GM12878 (cell line): ENCODE results near the gene RPL5. TPM values are rescaled to one million over a fixed set of nuclear protein-coding genes. Genes with fewer than 3 reads are reported as not detected.
A peak's percentile ranks its signal among the peaks of the same experiment; 100 is the strongest.

ENCODE experiments used
- BACH1 ChIP-seq: fragments of 450-650 bp; IDR thresholded peaks from 2 replicates; pipeline ENCODE4 v1.6.1; 2017; ENCODE audit warnings: mild to moderate bottlenecking, borderline replicate concordance
- BCL11A ChIP-seq: IDR thresholded peaks from 2 replicates; pipeline ENCODE4 v1.6.1; 2011; ENCODE audit warnings: low read depth, low read length
- BCL3 ChIP-seq: IDR thresholded peaks from 2 replicates; pipeline ENCODE4 v1.6.1; 2011; ENCODE audit warnings: borderline replicate concordance, low read depth, mild to moderate bottlenecking, moderate library complexity, low read length; ENCODE audit not compliant: insufficient read depth, poor library complexity, severe bottlenecking
- CBX3 ChIP-seq: fragments of 200-600 bp; sonication (generic); IDR thresholded peaks from 2 replicates; pipeline ENCODE4 v1.6.1; 2016; ENCODE audit warnings: low read depth, borderline replicate concordance
- CREM ChIP-seq: IDR thresholded peaks from 2 replicates; pipeline ENCODE4 v1.6.1; 2014; ENCODE audit warnings: antibody characterized with exemption, low read depth
- HDAC6 ChIP-seq: fragments of 200-600 bp; sonication (generic); IDR thresholded peaks from one replicate; pipeline ENCODE4 v1.8.0; 2017; ENCODE audit warnings: antibody characterized with exemption; ENCODE audit not compliant: unreplicated experiment
- IKZF2 ChIP-seq, 2 experiments: fragments of 450-650 bp; IDR thresholded peaks; 2 replicates each; pipeline ENCODE4 v1.6.1; 2017; ENCODE audit warnings: mild to moderate bottlenecking in 2 of 2, moderate library complexity in 2 of 2
- MAX ChIP-seq: IDR thresholded peaks from 2 replicates; pipeline ENCODE4 v1.6.1; 2012; ENCODE audit warnings: low read depth, low read length, improper control_type of control experiment
- NR2F1 ChIP-seq: fragments of 450-650 bp; conservative IDR thresholded peaks from 2 replicates; pipeline ENCODE4 v1.6.1; 2017; ENCODE audit warnings: mild to moderate bottlenecking
- PAX5 ChIP-seq: IDR thresholded peaks from 2 replicates; pipeline ENCODE4 v1.6.1; 2011; ENCODE audit warnings: low read depth, low read length, borderline replicate concordance
- PKNOX1 ChIP-seq: fragments of 450-650 bp; IDR thresholded peaks from 2 replicates; pipeline ENCODE4 v1.6.1; 2016; ENCODE audit warnings: mild to moderate bottlenecking
- PML ChIP-seq: IDR thresholded peaks from 2 replicates; pipeline ENCODE4 v1.6.1; 2012; ENCODE audit warnings: low read length, inconsistent platforms
- RAD21 ChIP-seq: IDR thresholded peaks from 2 replicates; pipeline ENCODE4 v1.6.1; 2011; ENCODE audit warnings: mild to moderate bottlenecking, low read depth, low read length, moderate library complexity; ENCODE audit not compliant: insufficient read depth
- RCOR1 ChIP-seq: conservative IDR thresholded peaks from 2 replicates; pipeline ENCODE4 v1.6.1; 2012; ENCODE audit warnings: low read depth, low read length, improper control_type of control experiment
- RFX5 ChIP-seq: IDR thresholded peaks from 2 replicates; pipeline ENCODE4 v1.6.1; 2011; ENCODE audit warnings: low read depth, low read length, improper control_type of control experiment
- SIN3A ChIP-seq: IDR thresholded peaks from 2 replicates; pipeline ENCODE4 v1.6.1; 2012; ENCODE audit warnings: low read depth, low read length, improper control_type of control experiment
- SREBF1 ChIP-seq: IDR thresholded peaks from 2 replicates; pipeline ENCODE4 v1.6.1; 2012; ENCODE audit warnings: mild to moderate bottlenecking, low read length
- STAT1 ChIP-seq: fragments of 450-650 bp; conservative IDR thresholded peaks from 2 replicates; pipeline ENCODE4 v1.6.1; 2014; ENCODE audit warnings: antibody characterized with exemption, mild to moderate bottlenecking
- SUPT20H ChIP-seq: IDR thresholded peaks from 2 replicates; pipeline ENCODE4 v1.6.1; 2011; ENCODE audit warnings: low read depth, mild to moderate bottlenecking, low read length, moderate library complexity, borderline replicate concordance; ENCODE audit not compliant: control insufficient read depth
- TCF12 ChIP-seq: IDR thresholded peaks from 2 replicates; pipeline ENCODE4 v1.6.1; 2011; ENCODE audit warnings: low read depth, mild to moderate bottlenecking, low read length
- TCF7 ChIP-seq: IDR thresholded peaks from 2 replicates; pipeline ENCODE4 v1.6.1; 2014; ENCODE audit warnings: antibody characterized with exemption, borderline replicate concordance
- WRNIP1 ChIP-seq: IDR thresholded peaks from 2 replicates; pipeline ENCODE4 v1.6.1; 2011; ENCODE audit warnings: low read depth, low read length, improper control_type of control experiment, borderline replicate concordance
- YY1 ChIP-seq: IDR thresholded peaks from 2 replicates; pipeline ENCODE4 v1.6.1; 2011; ENCODE audit warnings: low read depth, mild to moderate bottlenecking, low read length
- ZSCAN29 ChIP-seq: fragments of 450-650 bp; IDR thresholded peaks from 2 replicates; pipeline ENCODE4 v1.6.1; 2017; ENCODE audit warnings: mild to moderate bottlenecking, moderate library complexity
- polyA plus RNA-seq, 11 experiments: library from polyadenylated mRNA; depleted of rRNA in 4 of 11; unstranded in 6 of 11; stranded (reverse) in 5 of 11; fragments of >200 nt; fragmentation: Nextera tagmentation in 4 of 11; fragmentation: Illumina TruSeq in 1 of 11; extraction: Ambion mirVana in 4 of 11; extraction: Trizol in 1 of 11; gene quantifications; 1 replicate in 1 of 11; 2 replicates in 10 of 11; pipeline versions ENCODE4 v1.2.1 to v1.2.3, GENCODE V29; 2011 to 2016; ENCODE audit warnings: inconsistent platforms in 2 of 11, missing spikeins in 2 of 11, low read depth in 1 of 11
- total RNA-seq, 4 experiments: library from RNA; depleted of rRNA in 3 of 4; stranded (reverse); fragments of >200 nt in 3 of 4; fragmentation: Illumina TruSeq in 1 of 4; extraction: Trizol in 1 of 4; gene quantifications; 2 replicates each; pipeline versions ENCODE4 v1.2.1 to v1.2.3, GENCODE V29; 2013 to 2021
- TF ChIP-seq, protein P1 (sequence below): fragments of 450-650 bp; IDR thresholded peaks from 2 replicates; pipeline ENCODE4 v1.6.1; 2014; ENCODE audit warnings: mild to moderate bottlenecking
- TF ChIP-seq, protein P2 (sequence below): fragments of 450-650 bp; IDR thresholded peaks from 2 replicates; pipeline ENCODE4 v1.6.1; 2017; ENCODE audit warnings: mild to moderate bottlenecking, low read depth, inconsistent platforms; ENCODE audit not compliant: poor library complexity, severe bottlenecking

Gene RPL5
- total and polyA plus RNA-seq, 10 of the 15 experiments (the other 5 are each of a cell fraction or from before 2014, with no cell fraction given) = 1,685 to 6,047 (median 2,601) TPM

DNA sequence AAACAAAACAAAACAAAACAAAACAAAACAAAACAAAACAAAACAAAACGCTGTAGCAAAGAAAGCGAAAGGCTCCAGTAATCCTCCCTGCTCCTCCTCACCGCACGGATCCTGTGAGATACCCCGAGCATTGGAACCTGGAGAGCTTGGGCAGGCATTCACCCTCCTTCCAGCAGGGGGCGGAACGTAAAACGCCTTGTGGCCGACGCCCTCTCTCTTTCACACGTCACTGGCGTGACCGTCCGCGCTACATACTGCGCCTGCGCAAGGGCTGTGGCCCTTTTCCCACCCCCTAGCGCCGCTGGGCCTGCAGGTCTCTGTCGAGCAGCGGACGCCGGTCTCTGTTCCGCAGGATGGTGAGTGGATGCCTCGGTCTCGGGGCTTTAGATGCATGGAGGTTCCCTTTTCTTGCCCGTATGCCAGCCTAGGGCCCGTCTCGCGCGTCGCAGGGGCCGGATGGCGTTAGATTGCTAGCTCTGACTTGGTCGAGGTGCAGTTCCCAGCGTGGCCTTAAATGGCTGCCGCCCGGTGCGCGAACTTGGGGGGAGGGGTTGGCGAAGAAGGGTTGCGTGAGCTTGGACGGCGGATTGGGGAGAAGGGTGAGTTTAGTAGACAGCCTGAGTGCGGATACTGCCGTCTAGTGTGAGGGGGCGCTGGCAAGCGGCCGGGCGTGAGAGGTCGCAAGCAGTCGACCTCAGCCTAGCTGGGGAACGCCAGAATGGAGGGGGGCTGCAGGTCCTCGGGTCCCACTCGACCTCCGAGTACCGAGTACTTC lies at the start of gene RPL5 (continued):
- peak; percentile 35; the same call in 1 of the 2 replicates for TF ChIP-seq RFX5
- no peak for TF ChIP-seq BCL11A
- no peak for TF ChIP-seq SUPT20H
- peak; percentile 72; the same call in 1 of the 2 replicates for TF ChIP-seq SIN3A
- peak; percentile 94; the same call in 1 of the 2 replicates for TF ChIP-seq STAT1
- peak; percentile 13 for TF ChIP-seq BCL3
- peak; percentile 80; the same call in 1 of the 2 replicates for TF ChIP-seq PAX5
- TF ChIP-seq, protein P1, sequence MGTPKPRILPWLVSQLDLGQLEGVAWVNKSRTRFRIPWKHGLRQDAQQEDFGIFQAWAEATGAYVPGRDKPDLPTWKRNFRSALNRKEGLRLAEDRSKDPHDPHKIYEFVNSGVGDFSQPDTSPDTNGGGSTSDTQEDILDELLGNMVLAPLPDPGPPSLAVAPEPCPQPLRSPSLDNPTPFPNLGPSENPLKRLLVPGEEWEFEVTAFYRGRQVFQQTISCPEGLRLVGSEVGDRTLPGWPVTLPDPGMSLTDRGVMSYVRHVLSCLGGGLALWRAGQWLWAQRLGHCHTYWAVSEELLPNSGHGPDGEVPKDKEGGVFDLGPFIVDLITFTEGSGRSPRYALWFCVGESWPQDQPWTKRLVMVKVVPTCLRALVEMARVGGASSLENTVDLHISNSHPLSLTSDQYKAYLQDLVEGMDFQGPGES = peak; percentile 62; the same call in 1 of the 2 replicates
- TF ChIP-seq WRNIP1 = peak; percentile 67; the same call in 1 of the 2 replicates
- TF ChIP-seq IKZF2 (IDR thresholded peaks at IDR 0.05) = peak; percentile 58 to 65
- TF ChIP-seq, protein P2, sequence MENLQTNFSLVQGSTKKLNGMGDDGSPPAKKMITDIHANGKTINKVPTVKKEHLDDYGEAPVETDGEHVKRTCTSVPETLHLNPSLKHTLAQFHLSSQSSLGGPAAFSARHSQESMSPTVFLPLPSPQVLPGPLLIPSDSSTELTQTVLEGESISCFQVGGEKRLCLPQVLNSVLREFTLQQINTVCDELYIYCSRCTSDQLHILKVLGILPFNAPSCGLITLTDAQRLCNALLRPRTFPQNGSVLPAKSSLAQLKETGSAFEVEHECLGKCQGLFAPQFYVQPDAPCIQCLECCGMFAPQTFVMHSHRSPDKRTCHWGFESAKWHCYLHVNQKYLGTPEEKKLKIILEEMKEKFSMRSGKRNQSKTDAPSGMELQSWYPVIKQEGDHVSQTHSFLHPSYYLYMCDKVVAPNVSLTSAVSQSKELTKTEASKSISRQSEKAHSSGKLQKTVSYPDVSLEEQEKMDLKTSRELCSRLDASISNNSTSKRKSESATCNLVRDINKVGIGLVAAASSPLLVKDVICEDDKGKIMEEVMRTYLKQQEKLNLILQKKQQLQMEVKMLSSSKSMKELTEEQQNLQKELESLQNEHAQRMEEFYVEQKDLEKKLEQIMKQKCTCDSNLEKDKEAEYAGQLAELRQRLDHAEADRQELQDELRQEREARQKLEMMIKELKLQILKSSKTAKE = peak; percentile 72
- no peak; the same call in none of the 2 replicates for TF ChIP-seq PKNOX1
- TF ChIP-seq SREBF1 = no peak
- peak; percentile 80 for TF ChIP-seq NR2F1
- TF ChIP-seq PML = peak; percentile 100
- TF ChIP-seq RAD21 = peak; percentile 27; the same call in 1 of the 2 replicates
- no peak for TF ChIP-seq CBX3
- TF ChIP-seq CREM = peak; percentile 97
- peak; percentile 96; the same call in 1 of the 2 replicates for TF ChIP-seq MAX
- TF ChIP-seq YY1 = peak; percentile 96
- peak; percentile 64; the same call in 1 of the 2 replicates for TF ChIP-seq TCF12
- TF ChIP-seq TCF7 = no peak
- no peak for TF ChIP-seq RCOR1
- peak; percentile 93 for TF ChIP-seq HDAC6
- TF ChIP-seq ZSCAN29 = peak; percentile 80
- TF ChIP-seq BACH1 = peak; percentile 95
